Neural cell (in vitro differentiated cells): ENCODE data around the gene NOX4. TPM values are rescaled to one million over a fixed set of nuclear protein-coding genes. Genes with fewer than 3 reads are reported as not detected.
"Not testable (repeated sequence)": the region's sequence is repeated elsewhere in the genome, so short reads cannot be mapped to it uniquely, and the experiment has no call there.

Experiments used
- H2AFZ ChIP-seq: fragments of 200-600, 300-800 bp; sonication (generic), shearing (Covaris generic); 2 replicates; pipeline ENCODE4 v1.6.0; 2014; ENCODE audit warnings: low read depth, mild to moderate bottlenecking, antibody characterized with exemption, low read length, moderate library complexity
- H3F3A ChIP-seq: fragments of 200-600 bp; shearing (Covaris generic); 2 replicates; pipeline ENCODE4 v1.6.1; 2016; ENCODE audit warnings: mild to moderate bottlenecking, moderate library complexity, mixed read lengths, antibody characterized with exemption, low read length; ENCODE audit not compliant: insufficient read depth, poor library complexity, severe bottlenecking
- H3K27ac ChIP-seq: fragments of 200-600, 300-800 bp; sonication (generic), shearing (Covaris generic); 2 replicates; pipeline ENCODE4 v1.5.1; 2014; ENCODE audit warnings: mild to moderate bottlenecking, low read length, moderate library complexity
- H3K27me3 ChIP-seq: fragments of 300-800, 200-600 bp; sonication (generic), shearing (Covaris generic); 2 replicates; pipeline ENCODE4 v1.6.0; 2014; ENCODE audit warnings: mild to moderate bottlenecking, low read depth, low read length, moderate library complexity; ENCODE audit not compliant: insufficient read depth
- H3K36me3 ChIP-seq: fragments of 300-800, 200-600 bp; sonication (generic), shearing (Covaris generic); 2 replicates; pipeline ENCODE4 v1.5.1; 2014; ENCODE audit warnings: mild to moderate bottlenecking, antibody characterized with exemption, low read length, moderate library complexity; ENCODE audit not compliant: insufficient read depth
- H3K4me2 ChIP-seq: fragments of 300-800, 200-600 bp; sonication (generic), shearing (Covaris generic); 2 replicates; pipeline ENCODE4 v1.6.0; 2014; ENCODE audit warnings: mild to moderate bottlenecking, low read length
- H3K4me3 ChIP-seq: fragments of 300-800, 200-600 bp; sonication (generic), shearing (Covaris generic); 2 replicates; pipeline ENCODE4 v1.5.1; 2014; ENCODE audit warnings: mild to moderate bottlenecking, low read length, moderate library complexity
- H3K79me2 ChIP-seq: fragments of 200-600 bp; shearing (Covaris generic); replicated peaks from 2 replicates; pipeline ENCODE4 v1.6.0; 2014; ENCODE audit warnings: mild to moderate bottlenecking, low read length, moderate library complexity; ENCODE audit not compliant: insufficient read depth
- H3K9ac ChIP-seq: fragments of 300-800, 200-600 bp; sonication (generic), shearing (Covaris generic); 2 replicates; pipeline ENCODE4 v1.6.1; 2016; ENCODE audit warnings: mild to moderate bottlenecking, low read length, mixed read lengths
- H3K9me2 ChIP-seq: fragments of 200-600 bp; shearing (Covaris generic); 2 replicates; pipeline ENCODE4 v1.6.1; 2016; ENCODE audit warnings: mild to moderate bottlenecking, low read length, mixed read lengths; ENCODE audit not compliant: insufficient read depth
- H3K9me3 ChIP-seq: fragments of 200-600, 300-800 bp; sonication (generic), shearing (Covaris generic); 2 replicates; pipeline ENCODE4 v1.6.1; 2016; ENCODE audit warnings: mild to moderate bottlenecking, mixed run types, low read length, moderate library complexity, mixed read lengths
- H4K20me1 ChIP-seq: fragments of 200-600 bp; shearing (Covaris generic); 2 replicates; pipeline ENCODE4 v1.6.1; 2016; ENCODE audit warnings: mild to moderate bottlenecking, mixed run types; ENCODE audit not compliant: insufficient read depth
- EP300 ChIP-seq: fragments of 450-650 bp; conservative IDR thresholded peaks from 2 replicates; pipeline ENCODE4 v1.6.1; 2014; ENCODE audit warnings: antibody characterized with exemption, mild to moderate bottlenecking, moderate library complexity; ENCODE audit not compliant: poor library complexity, severe bottlenecking
- EZH2 ChIP-seq: fragments of 200-600, 300-800 bp; shearing (Covaris generic), sonication (generic); IDR thresholded peaks from 2 replicates; pipeline ENCODE4 v1.6.1; 2014; ENCODE audit warnings: antibody characterized with exemption, low read length, borderline replicate concordance, mild to moderate bottlenecking; ENCODE audit not compliant: insufficient read depth, poor library complexity, severe bottlenecking
- MXI1 ChIP-seq: fragments of 450-650 bp; conservative IDR thresholded peaks from 2 replicates; pipeline ENCODE4 v1.6.1; 2014; ENCODE audit warnings: antibody characterized with exemption, mild to moderate bottlenecking; ENCODE audit not compliant: poor library complexity, severe bottlenecking
- POLR2AphosphoS5 ChIP-seq: IDR thresholded peaks from 2 replicates; pipeline ENCODE4 v1.6.1; 2012
- RAD21 ChIP-seq: fragments of 450-650 bp; conservative IDR thresholded peaks from 2 replicates; pipeline ENCODE4 v1.6.1; 2014; ENCODE audit warnings: antibody characterized with exemption, mild to moderate bottlenecking, moderate library complexity
- REST ChIP-seq: IDR thresholded peaks from 2 replicates; pipeline ENCODE4 v1.6.1; 2012; ENCODE audit warnings: borderline replicate concordance
- SMC3 ChIP-seq: fragments of 450-650 bp; conservative IDR thresholded peaks from 2 replicates; pipeline ENCODE4 v1.6.1; 2014; ENCODE audit warnings: antibody characterized with exemption, mild to moderate bottlenecking, moderate library complexity; ENCODE audit not compliant: poor library complexity
- TAF1 ChIP-seq: IDR thresholded peaks from 2 replicates; pipeline ENCODE4 v1.6.1; 2012; ENCODE audit warnings: low read depth
- polyA plus RNA-seq: library from polyadenylated mRNA; depleted of rRNA; stranded (reverse); fragments of >200 nt; gene quantifications from 2 replicates; pipeline ENCODE4 v1.2.3, GENCODE V29; 2014
- TF ChIP-seq, protein P1 (sequence below): fragments of 450-650 bp; IDR thresholded peaks from 2 replicates; pipeline ENCODE4 v1.5.1; 2014; ENCODE audit warnings: antibody characterized with exemption, mild to moderate bottlenecking, moderate library complexity; ENCODE audit not compliant: poor library complexity, severe bottlenecking

NOX4 gene
- polyA plus RNA-seq, 1 donor from 2014 or later: 0.71 TPM

GRCh38 chr11:89354513-89354912 is 136.7 kb downstream of the NOX4 start:
- not testable (repeated sequence) for H3K27ac ChIP-seq, H3K27me3 ChIP-seq, H3K79me2 ChIP-seq, H2AFZ ChIP-seq, H3K4me3 ChIP-seq, H3K9me3 ChIP-seq, H4K20me1 ChIP-seq, H3F3A ChIP-seq, H3K4me2 ChIP-seq, H3K9me2 ChIP-seq, H3K36me3 ChIP-seq, H3K9ac ChIP-seq
- TF ChIP-seq EP300 (peak; percentile 43), POLR2AphosphoS5 (peak; percentile 60)

DNA sequence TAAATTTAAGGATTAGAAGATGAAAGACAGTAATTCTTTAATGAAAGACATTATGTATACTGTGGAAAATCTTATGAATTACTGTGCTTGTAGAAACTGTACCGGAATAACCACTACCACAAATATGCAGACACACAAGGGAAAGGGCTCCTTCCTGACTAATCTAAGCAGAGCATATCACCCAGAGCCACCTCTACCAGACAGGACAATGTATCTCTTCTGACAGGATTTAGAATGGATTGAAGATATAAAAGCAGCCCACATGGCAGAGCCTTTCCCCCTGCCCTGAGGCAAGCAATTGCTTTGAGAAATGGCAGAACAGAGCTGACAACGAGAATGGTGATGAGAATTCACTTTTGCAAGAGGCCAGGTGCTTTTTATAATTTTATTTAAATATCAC is 144.1 kb downstream of the NOX4 start:
- no peaks in the 10 kb centered on the region for H4K20me1 ChIP-seq
- no peak for TF ChIP-seq EZH2
- no peak for TF ChIP-seq REST
- TF ChIP-seq TAF1: no peak
- no peak for TF ChIP-seq SMC3
- no peak for TF ChIP-seq EP300
- no peak for TF ChIP-seq MXI1
- no peak for TF ChIP-seq RAD21
- TF ChIP-seq, protein P1, sequence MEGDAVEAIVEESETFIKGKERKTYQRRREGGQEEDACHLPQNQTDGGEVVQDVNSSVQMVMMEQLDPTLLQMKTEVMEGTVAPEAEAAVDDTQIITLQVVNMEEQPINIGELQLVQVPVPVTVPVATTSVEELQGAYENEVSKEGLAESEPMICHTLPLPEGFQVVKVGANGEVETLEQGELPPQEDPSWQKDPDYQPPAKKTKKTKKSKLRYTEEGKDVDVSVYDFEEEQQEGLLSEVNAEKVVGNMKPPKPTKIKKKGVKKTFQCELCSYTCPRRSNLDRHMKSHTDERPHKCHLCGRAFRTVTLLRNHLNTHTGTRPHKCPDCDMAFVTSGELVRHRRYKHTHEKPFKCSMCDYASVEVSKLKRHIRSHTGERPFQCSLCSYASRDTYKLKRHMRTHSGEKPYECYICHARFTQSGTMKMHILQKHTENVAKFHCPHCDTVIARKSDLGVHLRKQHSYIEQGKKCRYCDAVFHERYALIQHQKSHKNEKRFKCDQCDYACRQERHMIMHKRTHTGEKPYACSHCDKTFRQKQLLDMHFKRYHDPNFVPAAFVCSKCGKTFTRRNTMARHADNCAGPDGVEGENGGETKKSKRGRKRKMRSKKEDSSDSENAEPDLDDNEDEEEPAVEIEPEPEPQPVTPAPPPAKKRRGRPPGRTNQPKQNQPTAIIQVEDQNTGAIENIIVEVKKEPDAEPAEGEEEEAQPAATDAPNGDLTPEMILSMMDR: no peak
- TF ChIP-seq POLR2AphosphoS5: no peak
- H3F3A ChIP-seq: no peaks in the 10 kb centered on the region
- no peaks in the 10 kb centered on the region for H3K9me2 ChIP-seq
- H3K4me2 ChIP-seq: no peak overlapping the region
- H3K9me3 ChIP-seq: no peaks in the 10 kb centered on the region
- H3K27me3 ChIP-seq: no peaks in the 10 kb centered on the region
- no peaks in the 10 kb centered on the region for H3K79me2 ChIP-seq
- no peak overlapping the region for H3K4me3 ChIP-seq
- H2AFZ ChIP-seq: no peak overlapping the region
- no peaks in the 10 kb centered on the region for H3K36me3 ChIP-seq
- H3K27ac ChIP-seq: no peak overlapping the region
- H3K9ac ChIP-seq: no peak overlapping the region

GRCh38 chr11:89346601-89347000 is 144.6 kb downstream of the NOX4 start:
- Histone ChIP-seq H3K4me3 (no peak overlapping the region), H4K20me1 (no peaks in the 10 kb centered on the region), H3K9ac (no peak overlapping the region), H3K36me3 (no peaks in the 10 kb centered on the region), H3K27me3 (no peaks in the 10 kb centered on the region), H3K27ac (no peak overlapping the region), H3K79me2 (no peaks in the 10 kb centered on the region), H3K4me2 (no peak overlapping the region), H3F3A (no peaks in the 10 kb centered on the region), H2AFZ (no peak overlapping the region), H3K9me3 (no peaks in the 10 kb centered on the region), H3K9me2 (no peaks in the 10 kb centered on the region)
- TF ChIP-seq EZH2: no peak
- no peak for TF ChIP-seq RAD21
- no peak for TF ChIP-seq TAF1
- TF ChIP-seq POLR2AphosphoS5: no peak
- TF ChIP-seq MXI1: no peak
- TF ChIP-seq, protein P1: no peak
- no peak for TF ChIP-seq EP300
- TF ChIP-seq SMC3: no peak
- TF ChIP-seq REST: no peak
